Measurements from ENCODE around the gene LEPROT.
"Not testable (repeated sequence)": the region's sequence is repeated elsewhere in the genome, so short reads cannot be mapped to it uniquely, and the experiment has no call there.

LEPROT gene

DNA sequence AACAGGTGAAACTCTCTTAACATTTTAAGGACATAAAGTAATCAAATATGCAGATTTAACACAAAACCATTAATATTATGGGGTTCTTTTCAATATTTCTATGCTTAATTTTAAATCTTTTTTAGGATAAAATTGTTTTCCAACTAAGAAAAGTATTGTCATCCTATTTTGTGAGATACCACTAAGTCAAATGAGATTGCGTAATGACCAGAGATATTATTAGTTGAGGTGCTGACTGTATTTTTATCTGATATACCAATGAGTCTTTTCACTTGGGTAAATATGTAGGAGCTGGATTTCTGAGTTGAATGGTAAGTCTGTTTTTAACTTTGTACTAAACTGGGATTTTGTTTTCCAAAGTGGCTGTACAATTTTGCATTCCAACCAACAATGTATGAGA, 25.4 kb downstream of the LEPROT start:
- no peaks in the 10 kb centered on the region for H3K9me3 ChIP-seq (ENCODE audit: control insufficient read depth, low read length)

DNA sequence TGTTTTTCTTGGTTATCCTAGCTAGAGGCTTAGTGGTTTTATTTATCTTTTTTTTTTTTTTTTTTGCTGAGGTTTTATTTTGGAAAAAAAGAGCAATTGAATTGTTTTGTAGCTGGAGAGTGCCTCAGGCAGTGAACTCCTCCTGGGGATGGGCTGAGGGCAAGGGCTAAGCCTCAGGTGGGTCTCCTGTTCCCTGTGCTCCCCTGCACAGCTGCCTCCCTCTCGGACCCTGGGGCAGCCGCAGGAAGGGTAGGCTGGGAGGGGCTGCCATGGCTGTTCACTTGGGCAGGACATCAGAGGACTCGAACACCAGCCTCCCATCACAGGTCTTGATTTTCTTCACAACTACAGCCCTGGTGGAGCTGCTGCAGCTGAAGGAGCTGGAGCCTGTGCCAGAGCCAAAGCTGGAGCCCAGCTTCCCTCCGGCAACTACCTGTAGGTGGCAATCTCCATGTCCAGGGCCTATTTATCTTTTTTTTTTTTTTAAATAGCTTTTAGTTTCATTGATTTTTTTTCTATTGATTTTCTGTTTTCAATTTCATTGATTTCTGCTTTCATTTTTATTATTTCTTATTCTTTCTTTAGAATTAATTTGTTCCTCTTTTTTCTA, 28.9 kb downstream of the LEPROT start:
- no peak for TF ChIP-seq CTCF (IDR thresholded peaks at IDR 0.05)
- H3K4me2 ChIP-seq (ENCODE audit: low read length) = no peak overlapping the region
- no peak overlapping the region for H2AFZ ChIP-seq
- H3K27ac ChIP-seq = no peak overlapping the region
- no peak overlapping the region for H3K9ac ChIP-seq
- H3K79me2 ChIP-seq = no peaks in the 10 kb centered on the region
- no peaks in the 10 kb centered on the region for H3K27me3 ChIP-seq (ENCODE audit: control insufficient read depth, insufficient read depth, low read length)
- no peaks in the 10 kb centered on the region for H3K4me1 ChIP-seq
- no peaks in the 10 kb centered on the region for H3K36me3 ChIP-seq (ENCODE audit: control insufficient read depth, insufficient read depth, low read length)
- H3K4me3 ChIP-seq (ENCODE audit: low read depth, low read length) = no peak overlapping the region
- no peaks in the 10 kb centered on the region for H3K9me3 ChIP-seq (ENCODE audit: control insufficient read depth, low read length)

More for the DNA sequence above, 25.4 kb downstream of the LEPROT start:
- Histone ChIP-seq H3K79me2 (no peaks in the 10 kb centered on the region), H3K27me3 (ENCODE audit: control insufficient read depth, insufficient read depth, low read length) (no peaks in the 10 kb centered on the region), H3K4me1 (no peaks in the 10 kb centered on the region), H2AFZ (no peak overlapping the region), H3K27ac (no peak overlapping the region), H3K4me2 (ENCODE audit: low read length) (no peak overlapping the region), H3K36me3 (ENCODE audit: control insufficient read depth, insufficient read depth, low read length) (no peaks in the 10 kb centered on the region), H3K9ac (no peak overlapping the region), H3K4me3 (ENCODE audit: low read depth, low read length) (no peak overlapping the region)
- TF ChIP-seq CTCF (IDR thresholded peaks at IDR 0.05) = no peak

- H3K4me1 ChIP-seq; H3K4me3 ChIP-seq (ENCODE audit: low read depth, low read length); H3K4me2 ChIP-seq (ENCODE audit: low read length); H3K27ac ChIP-seq; H3K9me3 ChIP-seq (ENCODE audit: control insufficient read depth, low read length); H3K79me2 ChIP-seq; H3K27me3 ChIP-seq (ENCODE audit: control insufficient read depth, insufficient read depth, low read length); H2AFZ ChIP-seq; H3K36me3 ChIP-seq (ENCODE audit: control insufficient read depth, insufficient read depth, low read length); H3K9ac ChIP-seq: not testable (repeated sequence)
These were observed 35.2 kb downstream of the LEPROT start for GRCh38 chr1:65455678-65456077.

- Histone ChIP-seq H3K36me3 (ENCODE audit: control insufficient read depth, insufficient read depth, low read length) (no peaks in the 10 kb centered on the region), H3K4me2 (ENCODE audit: low read length) (no peak overlapping the region), H3K9ac (no peak overlapping the region), H3K4me3 (ENCODE audit: low read depth, low read length) (no peak overlapping the region), H2AFZ (no peak overlapping the region), H3K4me1 (no peaks in the 10 kb centered on the region), H3K79me2 (no peaks in the 10 kb centered on the region), H3K9me3 (ENCODE audit: control insufficient read depth, low read length) (no peaks in the 10 kb centered on the region), H3K27me3 (ENCODE audit: control insufficient read depth, insufficient read depth, low read length) (no peaks in the 10 kb centered on the region), H3K27ac (no peak overlapping the region)
- TF ChIP-seq CTCF (IDR thresholded peaks at IDR 0.05) = no peak
These were observed 36.0 kb downstream of the LEPROT start for GRCh38 chr1:65456481-65456880.

DNA sequence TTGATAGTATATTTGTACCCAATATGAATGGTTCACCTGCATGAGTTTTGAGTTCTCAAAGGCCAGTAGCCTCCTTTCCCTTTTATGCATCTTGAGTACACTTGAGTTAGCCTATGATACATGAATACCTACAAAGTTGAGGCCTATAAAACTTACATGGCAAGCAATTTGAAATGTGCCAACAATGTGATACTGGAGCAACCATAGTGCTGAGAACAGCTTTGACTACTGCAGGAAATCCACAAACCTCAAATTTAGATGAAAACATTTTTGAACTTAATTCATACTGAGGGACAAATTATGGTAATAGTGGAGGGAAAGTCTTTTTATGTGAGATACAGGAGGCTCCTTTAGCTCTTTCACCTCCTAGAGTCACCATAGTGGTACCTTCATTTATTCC, 37.4 kb downstream of the LEPROT start:
- H3K36me3 ChIP-seq (ENCODE audit: control insufficient read depth, insufficient read depth, low read length) = no peaks in the 10 kb centered on the region
- H3K4me1 ChIP-seq = no peaks in the 10 kb centered on the region
- no peaks in the 10 kb centered on the region for H3K27me3 ChIP-seq (ENCODE audit: control insufficient read depth, insufficient read depth, low read length)
- H3K4me2 ChIP-seq (ENCODE audit: low read length) = no peak overlapping the region
- H3K79me2 ChIP-seq = no peaks in the 10 kb centered on the region
- TF ChIP-seq CTCF (IDR thresholded peaks at IDR 0.05) = no peak
- no peak overlapping the region for H3K9ac ChIP-seq
- no peaks in the 10 kb centered on the region for H3K9me3 ChIP-seq (ENCODE audit: control insufficient read depth, low read length)
- no peak overlapping the region for H2AFZ ChIP-seq
- H3K27ac ChIP-seq = no peak overlapping the region
- no peak overlapping the region for H3K4me3 ChIP-seq (ENCODE audit: low read depth, low read length)
